OCI-LY3 (cell line): ENCODE measurements around the gene TRAF5.

Experiments used
- EZH2phosphoT487 ChIP-seq: fragments of 200-600 bp; shearing (Covaris generic); IDR thresholded peaks from 2 replicates; pipeline ENCODE4 v1.6.1; 2018; ENCODE audit warnings: antibody characterized with exemption, mixed run types, low read depth
- TF ChIP-seq, protein P1 (sequence below): fragments of 200-600, 300-600 bp; sonication (generic); IDR thresholded peaks from 2 replicates; pipeline ENCODE4 v1.5.1; 2014; ENCODE audit warnings: antibody characterized with exemption, low read length, low read depth

GRCh38 chr1:211334986-211335385 is 8.4 kb downstream of the TRAF5 start:
- TF ChIP-seq, protein P1, sequence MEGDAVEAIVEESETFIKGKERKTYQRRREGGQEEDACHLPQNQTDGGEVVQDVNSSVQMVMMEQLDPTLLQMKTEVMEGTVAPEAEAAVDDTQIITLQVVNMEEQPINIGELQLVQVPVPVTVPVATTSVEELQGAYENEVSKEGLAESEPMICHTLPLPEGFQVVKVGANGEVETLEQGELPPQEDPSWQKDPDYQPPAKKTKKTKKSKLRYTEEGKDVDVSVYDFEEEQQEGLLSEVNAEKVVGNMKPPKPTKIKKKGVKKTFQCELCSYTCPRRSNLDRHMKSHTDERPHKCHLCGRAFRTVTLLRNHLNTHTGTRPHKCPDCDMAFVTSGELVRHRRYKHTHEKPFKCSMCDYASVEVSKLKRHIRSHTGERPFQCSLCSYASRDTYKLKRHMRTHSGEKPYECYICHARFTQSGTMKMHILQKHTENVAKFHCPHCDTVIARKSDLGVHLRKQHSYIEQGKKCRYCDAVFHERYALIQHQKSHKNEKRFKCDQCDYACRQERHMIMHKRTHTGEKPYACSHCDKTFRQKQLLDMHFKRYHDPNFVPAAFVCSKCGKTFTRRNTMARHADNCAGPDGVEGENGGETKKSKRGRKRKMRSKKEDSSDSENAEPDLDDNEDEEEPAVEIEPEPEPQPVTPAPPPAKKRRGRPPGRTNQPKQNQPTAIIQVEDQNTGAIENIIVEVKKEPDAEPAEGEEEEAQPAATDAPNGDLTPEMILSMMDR, result no peak
- no peak for TF ChIP-seq EZH2phosphoT487
